Glutamatergic neuron (in vitro differentiated cells): ENCODE results near the gene ASIC2. TPM values are rescaled to one million over a fixed set of nuclear protein-coding genes. Genes with fewer than 3 reads are reported as not detected.
"Not testable (repeated sequence)": the region's sequence is repeated elsewhere in the genome, so short reads cannot be mapped to it uniquely, and the experiment has no call there.

Experiments used
- DNase-seq: peaks from one replicate; pipeline ENCODE4 v3.0.0; 2022
- H3K27ac Mint-ChIP-seq: one replicate; pipeline ENCODE4 v1.8.0; 2020; ENCODE audit warnings: mild to moderate bottlenecking, mixed read lengths, inconsistent platforms; ENCODE audit not compliant: unreplicated experiment
- H3K27me3 Mint-ChIP-seq: one replicate; pipeline ENCODE4 v1.8.0; 2020; ENCODE audit warnings: mild to moderate bottlenecking, moderate library complexity, mixed read lengths, inconsistent platforms; ENCODE audit not compliant: unreplicated experiment
- H3K36me3 Mint-ChIP-seq: one replicate; pipeline ENCODE4 v1.8.0; 2020; ENCODE audit warnings: mild to moderate bottlenecking, mixed read lengths, inconsistent platforms; ENCODE audit not compliant: unreplicated experiment
- H3K4me1 Mint-ChIP-seq: one replicate; pipeline ENCODE4 v1.8.0; 2020; ENCODE audit warnings: mild to moderate bottlenecking, low read depth, mixed read lengths, inconsistent platforms; ENCODE audit not compliant: unreplicated experiment
- H3K4me3 Mint-ChIP-seq: one replicate; pipeline ENCODE4 v1.8.0; 2020; ENCODE audit warnings: mild to moderate bottlenecking, mixed read lengths, inconsistent platforms; ENCODE audit not compliant: unreplicated experiment
- H3K9me3 Mint-ChIP-seq: one replicate; pipeline ENCODE4 v1.8.0; 2020; ENCODE audit warnings: mild to moderate bottlenecking, moderate library complexity, mixed read lengths, inconsistent platforms; ENCODE audit not compliant: unreplicated experiment
- CTCF ChIP-seq: fragments of 200-600 bp; sonication (generic); IDR thresholded peaks from one replicate; pipeline ENCODE4 v1.5.0; 2021; ENCODE audit not compliant: partially characterized antibody, unreplicated experiment
- total RNA-seq: library from RNA; stranded (reverse); fragmentation: NEBNext Ultra II Directional; extraction: Animal tissue kit (Norgen Biotek cat#: 25700); gene quantifications from one replicate; pipeline ENCODE4 v1.2.1, GENCODE V29; 2021; ENCODE audit not compliant: unreplicated experiment

Gene ASIC2
- total RNA-seq, 1 donor from 2014 or later, result 0.74 TPM

GRCh38 chr17:32992321-32993033, 300.6 kb downstream of the ASIC2 start:
- Mint-ChIP-seq H3K27ac (no peak overlapping the region), H3K36me3 (no peaks in the 10 kb centered on the region), H3K9me3 (peaks cover 10% of the 10 kb centered on the region), H3K4me1 (no peaks in the 10 kb centered on the region), H3K27me3 (peaks cover 5% of the 10 kb centered on the region), H3K4me3 (no peak overlapping the region)
- DNase-seq, result no peak
- no peak for TF ChIP-seq CTCF

DNA sequence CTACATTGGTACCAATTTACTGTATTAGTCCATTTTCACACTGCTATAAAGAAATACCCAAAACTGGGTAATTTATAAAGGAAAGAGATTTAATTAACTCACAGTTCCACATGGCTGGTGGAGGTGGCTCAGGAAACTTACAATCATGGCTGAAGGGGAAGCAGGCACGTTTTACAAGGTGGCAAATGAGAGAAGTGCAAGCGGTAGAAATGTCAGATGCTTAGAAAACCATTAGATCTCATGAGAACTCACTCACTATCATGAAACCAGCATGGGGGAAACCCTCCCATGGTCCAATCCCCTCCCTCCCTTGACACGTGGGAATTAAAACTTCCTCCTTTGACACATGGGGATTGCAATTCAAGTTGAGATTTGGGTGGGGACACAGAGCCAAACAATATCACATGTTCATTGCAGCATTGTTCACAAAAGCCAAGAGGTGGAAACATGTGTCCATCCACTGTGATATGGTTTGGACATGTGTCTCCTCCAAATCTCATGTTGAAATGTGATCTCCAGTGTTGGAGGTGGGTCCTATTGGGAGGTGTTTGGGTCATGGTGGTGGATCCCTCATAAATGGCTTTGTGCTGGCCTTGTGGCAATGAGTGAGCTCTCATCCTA, 304.5 kb downstream of the ASIC2 start:
- Mint-ChIP-seq H3K27ac (no peak overlapping the region), H3K36me3 (no peaks in the 10 kb centered on the region), H3K4me1 (no peaks in the 10 kb centered on the region), H3K27me3 (peaks cover 7% of the 10 kb centered on the region), H3K9me3 (peaks cover 10% of the 10 kb centered on the region), H3K4me3 (no peak overlapping the region)
- no peak for TF ChIP-seq CTCF
- DNase-seq, result no peak

- H3K4me1 Mint-ChIP-seq, H3K27ac Mint-ChIP-seq, H3K9me3 Mint-ChIP-seq, H3K4me3 Mint-ChIP-seq, DNase-seq, H3K27me3 Mint-ChIP-seq, H3K36me3 Mint-ChIP-seq: not testable (repeated sequence)
Measured at GRCh38 chr17:32987868-32988267, 305.2 kb downstream of the ASIC2 start.

GRCh38 chr17:32987453-32987805, 305.7 kb downstream of the ASIC2 start:
- peaks cover 10% of the 10 kb centered on the region for H3K9me3 Mint-ChIP-seq
- not testable (repeated sequence) for H3K27ac Mint-ChIP-seq, H3K27me3 Mint-ChIP-seq, H3K4me1 Mint-ChIP-seq, H3K4me3 Mint-ChIP-seq, H3K36me3 Mint-ChIP-seq, DNase-seq

DNA sequence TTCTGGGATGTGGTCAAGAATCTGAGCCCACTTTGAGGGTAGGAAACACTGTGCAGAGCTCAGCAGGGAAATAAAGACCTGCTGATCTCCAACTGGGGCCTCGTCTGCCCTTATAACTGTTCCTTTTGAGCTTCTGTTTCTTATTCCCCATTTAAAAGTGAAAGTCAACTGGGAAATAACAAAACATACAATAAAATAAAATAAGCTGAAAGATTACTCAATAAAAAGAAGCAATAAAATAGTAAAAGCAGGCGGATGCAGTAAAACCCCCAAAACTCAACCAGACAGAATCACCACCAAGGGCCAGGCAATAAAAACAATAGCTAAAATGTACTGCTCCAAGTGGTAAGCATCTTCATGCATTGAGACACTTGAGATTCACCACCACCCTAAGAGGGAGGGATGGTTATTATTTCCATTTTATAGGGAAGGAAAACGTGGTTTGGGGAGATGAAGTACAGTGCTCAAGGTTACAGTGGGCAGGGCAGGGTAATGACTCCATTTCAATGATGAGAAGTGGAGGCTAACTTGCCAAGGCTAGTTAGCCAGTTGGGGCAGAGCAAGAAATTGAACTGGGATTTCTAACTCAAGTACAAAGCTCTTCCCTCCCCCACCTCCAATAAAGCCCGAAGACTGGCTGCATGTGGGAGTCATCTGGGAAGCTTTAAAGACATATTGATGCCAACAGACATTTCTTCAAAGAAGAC, 307.9 kb downstream of the ASIC2 start:
- peaks cover 8% of the 10 kb centered on the region for H3K9me3 Mint-ChIP-seq
- no peak overlapping the region for H3K27ac Mint-ChIP-seq
- peaks cover 6% of the 10 kb centered on the region for H3K36me3 Mint-ChIP-seq
- H3K4me1 Mint-ChIP-seq, result no peaks in the 10 kb centered on the region
- H3K4me3 Mint-ChIP-seq, result no peak overlapping the region
- no peak for DNase-seq
- no peak for TF ChIP-seq CTCF
- H3K27me3 Mint-ChIP-seq, result peaks cover 6% of the 10 kb centered on the region

- not testable (repeated sequence) for H3K27ac Mint-ChIP-seq, DNase-seq, H3K36me3 Mint-ChIP-seq, H3K4me3 Mint-ChIP-seq, H3K9me3 Mint-ChIP-seq, H3K27me3 Mint-ChIP-seq, H3K4me1 Mint-ChIP-seq
Measured at GRCh38 chr17:32981611-32982010, 311.5 kb downstream of the ASIC2 start.
